Globus pallidus (tissue), 1 donor: Measurements from ENCODE around the gene PAX3.

Source experiments
- DNase-seq: peaks from one replicate; pipeline ENCODE4 v3.0.0-alpha.2; 2015; ENCODE audit warnings: low spot score

The PAX3 gene

DNA sequence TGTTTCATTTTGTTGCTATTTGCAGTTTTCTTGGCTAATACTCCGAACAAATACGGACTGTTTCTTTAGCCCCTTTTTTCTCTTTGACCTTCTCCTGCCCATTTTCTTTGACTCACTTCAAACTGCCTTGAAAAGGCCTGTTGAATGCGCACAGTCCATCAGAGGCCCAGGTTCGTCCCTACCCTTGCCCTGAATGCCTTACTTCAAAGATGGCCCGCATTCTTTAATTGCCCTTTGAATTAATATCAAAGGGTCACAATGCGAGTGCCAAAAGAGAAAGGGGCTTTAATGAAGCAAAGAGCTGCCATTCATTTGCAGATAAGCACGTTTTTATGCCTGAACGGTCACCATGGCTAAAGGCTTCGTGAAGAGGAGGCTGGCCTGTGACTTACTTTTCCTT, 29.7 kb downstream of the PAX3 start:
- no peak for DNase-seq

DNA sequence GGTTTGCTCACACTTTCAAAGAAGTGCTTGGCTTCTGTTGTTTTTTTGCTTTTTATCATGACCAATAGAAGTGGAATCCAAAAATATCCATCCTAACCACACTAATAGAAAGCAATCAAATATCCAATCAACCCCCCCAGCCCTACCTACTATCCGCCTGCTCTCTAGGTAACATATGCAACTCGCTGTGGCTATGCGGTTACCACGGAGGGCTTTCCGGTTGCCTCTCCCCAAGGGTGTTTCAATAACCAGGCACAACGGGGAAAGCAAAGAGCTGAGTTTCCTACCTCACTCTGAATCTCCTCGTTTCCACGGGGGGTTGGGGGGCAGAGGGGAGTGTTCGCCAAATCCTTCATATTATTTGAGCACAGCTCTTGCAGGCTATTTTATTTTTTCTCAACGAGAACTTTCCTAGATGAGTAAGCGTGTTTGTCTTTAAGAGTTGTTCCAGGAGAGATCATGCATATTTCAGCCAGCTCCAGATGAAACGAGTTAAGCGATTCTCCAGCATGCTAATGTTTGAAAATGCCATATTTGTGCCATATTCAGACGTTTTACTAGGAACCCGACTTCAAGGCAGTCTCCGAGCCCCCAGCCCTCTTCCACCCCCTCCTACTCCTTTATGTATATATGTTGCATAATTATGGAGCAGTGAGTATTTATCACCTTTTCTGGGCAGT, 30.3 kb downstream of the PAX3 start:
- DNase-seq: no peak

DNA sequence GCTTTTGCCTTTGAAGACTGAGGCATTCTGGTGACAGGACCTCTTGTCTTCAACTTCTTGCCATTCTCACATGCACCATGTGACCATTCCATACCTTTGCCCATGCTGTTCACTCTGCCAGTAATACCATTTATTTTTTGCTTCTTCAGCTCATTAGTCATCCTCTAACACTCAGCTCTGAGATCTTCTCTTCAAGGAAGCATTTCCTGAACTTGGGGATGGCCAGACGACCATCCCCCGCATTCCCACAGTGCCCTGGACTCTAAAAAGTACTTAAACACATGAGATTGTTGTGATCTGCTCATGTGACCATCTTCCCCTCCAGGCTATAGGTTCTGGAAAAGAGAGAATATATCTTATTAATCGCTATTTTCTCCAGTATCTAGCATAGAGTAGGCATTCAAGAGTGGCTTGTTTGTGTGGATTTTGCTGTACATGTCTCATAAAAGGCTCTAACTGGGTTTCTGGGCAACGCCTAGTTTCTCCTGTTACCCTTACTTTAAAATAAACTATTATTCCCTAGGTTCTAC, 33.9 kb downstream of the PAX3 start:
- DNase-seq: no peak

DNA sequence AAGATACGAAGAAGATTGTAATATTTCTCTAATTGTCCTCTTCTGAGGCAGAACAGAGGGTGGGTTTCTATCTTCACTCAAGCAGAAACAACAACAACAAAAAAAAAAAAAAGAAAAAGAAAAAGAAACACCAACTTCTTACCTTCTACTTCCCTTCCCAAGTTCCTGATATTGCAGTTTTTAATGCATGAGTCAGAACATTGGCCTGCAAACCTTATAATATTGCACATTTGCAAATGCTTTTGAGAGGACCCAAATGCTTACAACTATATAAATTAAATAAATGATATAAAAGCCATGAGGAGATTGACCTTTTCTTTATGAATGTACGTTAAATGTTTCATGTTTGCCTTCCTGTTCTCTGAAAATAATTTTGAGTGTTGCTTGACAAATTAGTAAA, 37.3 kb downstream of the PAX3 start:
- no peak for DNase-seq

DNA sequence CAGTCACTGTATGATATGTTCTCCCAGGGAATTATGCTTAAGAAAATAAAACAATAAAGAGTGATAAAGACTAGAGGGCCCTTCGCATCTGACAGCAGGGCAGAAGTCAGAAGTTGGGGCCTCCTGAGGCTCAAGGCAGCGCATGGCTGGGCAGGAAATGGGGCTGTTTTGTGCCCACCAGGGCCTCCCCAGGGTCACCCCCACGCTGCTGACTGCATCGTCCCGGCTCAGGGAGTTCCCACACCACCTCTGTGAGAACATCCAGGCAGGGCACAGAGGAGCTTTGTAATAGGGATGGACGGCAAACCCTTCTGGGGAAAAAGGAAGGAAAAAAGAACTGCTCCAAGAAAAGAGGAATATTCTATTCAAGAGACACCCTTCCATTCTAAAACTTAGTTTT, 41.2 kb downstream of the PAX3 start:
- DNase-seq: no peak

DNA sequence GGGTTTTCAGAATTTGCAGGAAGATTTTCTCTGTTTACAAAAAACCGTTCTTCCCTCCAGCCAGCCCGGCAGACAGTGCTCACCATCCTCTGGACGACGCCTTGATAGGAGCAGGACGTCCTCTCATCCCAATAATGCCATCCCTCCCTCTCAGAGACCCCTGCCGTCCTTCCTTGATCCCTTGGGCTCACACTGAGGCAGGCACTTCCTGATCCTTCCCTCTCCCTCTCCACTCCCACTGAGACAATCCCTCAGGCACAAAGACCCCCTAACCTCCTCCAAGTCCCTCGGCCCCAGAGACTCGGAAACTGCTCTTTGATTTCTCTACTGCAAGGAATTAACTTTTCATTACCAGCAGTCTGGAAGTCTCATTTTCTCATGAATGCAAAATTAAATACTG, 42.5 kb downstream of the PAX3 start:
- DNase-seq: no peak

DNA sequence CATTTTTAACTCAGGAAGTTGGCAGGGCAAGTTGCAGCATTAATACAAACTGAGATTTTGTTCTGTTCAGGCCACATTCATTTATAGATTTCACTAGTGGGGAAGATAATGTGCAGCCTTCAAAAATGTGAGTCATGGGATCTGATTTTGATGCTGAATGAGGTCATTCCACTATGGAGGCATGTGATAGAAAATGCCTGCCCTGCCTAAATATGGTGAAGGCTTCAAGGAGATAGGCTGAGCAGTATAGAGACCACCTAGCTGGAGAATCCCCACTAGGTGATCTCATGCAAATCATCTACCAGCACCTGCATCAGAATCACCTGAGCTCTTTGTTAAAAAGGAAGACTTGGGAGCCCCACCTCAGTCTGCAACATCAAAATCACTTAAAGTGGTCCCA, 43.7 kb downstream of the PAX3 start:
- no peak for DNase-seq

DNA sequence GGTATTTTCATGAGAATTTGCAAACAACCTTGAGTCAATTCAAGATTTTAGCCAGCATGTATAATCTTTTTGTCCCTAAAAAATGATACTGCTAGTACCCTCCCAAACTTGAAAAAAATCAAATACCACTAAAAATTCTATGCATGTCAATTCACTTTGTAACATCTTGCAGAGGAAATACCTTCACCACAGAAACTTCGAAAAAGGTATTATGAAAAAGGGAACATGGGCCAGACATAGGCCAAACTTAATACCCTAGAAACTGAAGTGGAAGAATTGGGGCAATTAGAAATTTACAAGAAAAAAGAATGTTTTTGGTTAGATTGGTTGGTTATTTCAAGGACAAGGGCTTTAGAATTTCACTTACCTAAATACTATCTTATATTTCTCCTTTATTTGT, 48.5 kb downstream of the PAX3 start:
- no peak for DNase-seq

DNA sequence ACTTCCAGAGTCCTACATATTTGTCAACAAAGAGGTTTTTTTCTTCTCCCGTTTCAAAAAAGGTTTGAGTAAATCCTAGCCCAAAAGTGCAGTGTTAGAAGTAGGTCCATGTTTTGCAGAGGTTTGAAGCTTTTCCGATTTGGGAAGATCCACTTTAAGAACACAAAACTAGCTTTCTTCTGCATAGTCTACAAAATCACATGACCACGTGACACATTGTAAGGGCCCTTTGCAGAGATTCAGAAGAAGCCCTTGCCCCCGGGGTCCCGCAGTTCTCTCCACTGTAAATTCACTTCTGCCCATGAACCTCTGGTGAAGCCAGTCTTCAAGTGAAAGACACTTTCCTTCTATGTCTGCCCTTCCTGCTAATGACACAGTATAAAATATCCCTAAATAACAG, 49.4 kb downstream of the PAX3 start:
- no peak for DNase-seq

DNA sequence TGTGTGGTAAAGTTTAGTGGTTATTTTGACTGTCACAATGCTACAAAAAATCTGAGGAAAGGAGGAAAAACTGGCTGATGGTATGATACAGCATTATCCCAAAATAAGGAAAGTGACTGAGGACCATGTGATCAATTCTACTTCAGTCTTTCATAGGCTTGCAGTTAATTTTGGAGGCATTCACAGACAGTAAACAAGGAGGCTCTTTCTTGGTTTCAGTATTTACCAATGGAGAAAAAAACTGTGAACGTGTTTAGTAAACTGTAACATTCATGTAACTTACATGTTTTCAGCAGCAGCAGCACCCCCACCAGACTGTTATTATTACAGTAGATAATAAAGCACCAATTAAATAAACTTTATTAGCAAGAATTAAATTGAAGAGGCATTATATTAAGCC, 50.0 kb downstream of the PAX3 start:
- no peak for DNase-seq

DNA sequence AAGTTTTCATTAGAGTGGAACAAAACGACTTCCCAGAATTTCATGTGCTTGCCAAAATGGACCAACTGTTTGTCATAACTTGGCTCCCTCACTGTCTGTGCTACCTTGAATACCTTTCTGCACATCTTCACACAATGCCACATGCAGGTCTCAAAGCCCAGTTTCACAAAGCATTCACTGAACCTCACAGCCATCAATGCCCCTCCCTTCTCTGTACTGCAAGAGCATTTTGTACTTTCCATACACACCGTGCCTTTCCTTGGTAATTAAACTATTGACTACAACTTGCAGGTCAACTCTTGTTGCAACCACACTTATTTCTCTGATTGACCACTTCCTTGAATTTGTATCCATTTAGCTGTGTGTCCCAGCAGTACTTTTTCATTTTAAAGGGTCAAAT, 50.5 kb downstream of the PAX3 start:
- no peak for DNase-seq

DNA sequence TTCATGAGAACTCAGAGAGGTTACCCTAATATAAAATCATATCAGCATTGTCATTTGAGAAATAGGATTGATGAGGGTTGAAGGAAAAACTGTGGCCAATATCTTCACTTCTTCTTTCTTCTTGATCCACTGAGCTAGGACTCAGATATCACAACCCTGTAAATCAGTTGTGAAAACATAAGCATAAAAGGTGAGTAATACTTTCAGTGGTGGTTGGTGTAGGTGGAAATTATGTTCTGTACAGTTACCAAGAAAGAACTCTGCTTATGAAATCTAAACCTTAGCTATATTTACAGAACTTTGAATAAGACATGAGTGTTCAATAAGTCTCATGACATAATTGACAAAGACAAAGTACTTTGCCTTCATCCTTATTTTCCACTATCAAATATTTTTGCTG, 56.3 kb downstream of the PAX3 start:
- no peak for DNase-seq

DNA sequence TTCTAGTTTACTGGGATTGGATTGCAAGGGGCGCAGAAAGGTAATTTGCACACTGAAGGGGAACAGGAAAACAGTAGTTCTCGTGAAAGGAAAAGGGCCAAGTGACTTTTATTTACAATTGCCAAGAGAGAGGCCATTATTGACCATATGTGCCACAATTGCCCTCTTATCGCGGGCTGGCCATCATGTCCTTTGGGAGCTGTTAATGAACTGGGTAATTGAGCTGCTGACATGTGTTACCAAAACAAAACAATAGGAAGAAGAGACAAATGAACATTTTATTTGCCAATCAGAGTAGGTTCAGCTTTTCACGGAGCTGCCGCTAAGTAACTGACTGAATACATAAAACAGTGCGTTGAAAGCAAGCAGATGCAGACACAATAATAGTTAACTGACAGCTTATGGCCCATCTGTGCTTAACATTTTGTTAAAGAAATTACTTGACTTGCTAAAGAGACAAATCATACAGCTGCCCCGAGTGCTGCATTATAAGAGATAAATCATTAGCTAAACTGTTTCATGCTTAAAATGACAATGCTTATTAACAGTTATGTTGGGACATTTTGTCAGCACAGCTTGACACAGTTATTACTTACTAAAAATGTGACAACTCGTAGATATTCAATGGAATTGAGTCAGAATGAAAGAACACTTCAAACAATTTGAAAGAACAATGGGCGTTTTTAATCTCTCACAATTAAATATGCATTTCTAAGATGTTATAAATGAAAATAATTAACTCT, 57.5 kb downstream of the PAX3 start:
- DNase-seq: no peak

DNA sequence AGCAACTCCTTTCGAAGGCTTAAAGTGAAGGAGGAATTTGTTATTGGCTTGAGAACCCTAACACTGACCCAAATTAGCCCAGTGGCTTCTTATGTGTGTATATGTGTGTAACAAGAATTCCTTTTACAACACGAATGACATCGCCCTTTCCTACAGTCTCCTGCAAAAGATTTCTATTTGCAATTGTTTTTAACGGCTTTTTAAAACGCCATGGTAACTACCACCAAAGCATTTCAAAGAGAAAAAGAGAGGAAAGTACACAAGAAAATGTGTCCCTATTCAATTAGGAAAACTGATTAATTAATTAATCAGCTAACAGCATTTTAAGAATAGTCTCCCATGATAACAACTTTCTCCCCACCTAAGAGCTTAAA, 58.1 kb downstream of the PAX3 start:
- DNase-seq: no peak

DNA sequence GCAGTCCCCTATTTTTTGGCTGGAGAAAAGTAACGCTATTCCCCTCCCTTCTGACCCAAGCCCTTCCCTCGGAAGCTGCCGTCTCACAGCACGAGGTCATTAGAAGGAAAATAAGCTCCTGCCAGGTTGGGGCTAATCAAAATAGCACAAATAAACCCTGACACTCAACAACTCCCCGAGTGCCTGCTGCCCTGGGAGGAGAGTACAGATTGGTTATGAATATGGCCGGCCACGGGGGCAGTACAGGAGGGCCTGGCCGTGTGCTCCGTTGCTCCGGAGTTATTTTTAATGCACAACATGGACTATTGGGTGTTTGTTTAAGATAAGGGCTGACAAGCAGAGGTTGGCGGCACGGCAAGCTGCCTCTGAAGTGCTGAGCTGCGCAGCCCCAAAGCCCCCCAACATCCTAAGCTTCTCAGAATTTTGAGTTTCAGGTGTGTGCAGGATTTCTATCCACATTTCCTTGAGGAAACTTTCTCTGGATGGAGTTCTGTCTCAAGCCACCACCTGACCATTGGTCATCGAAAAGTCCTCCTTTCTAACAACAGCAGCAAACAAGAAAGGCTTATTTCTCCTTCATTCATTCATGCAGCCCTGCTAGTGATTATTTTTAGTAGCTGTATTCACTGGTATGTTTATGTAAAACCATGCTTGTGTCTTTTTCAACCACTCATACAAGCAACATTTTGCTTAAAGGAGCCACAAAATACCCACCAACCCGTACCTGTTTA, 58.7 kb downstream of the PAX3 start:
- DNase-seq: no peak

DNA sequence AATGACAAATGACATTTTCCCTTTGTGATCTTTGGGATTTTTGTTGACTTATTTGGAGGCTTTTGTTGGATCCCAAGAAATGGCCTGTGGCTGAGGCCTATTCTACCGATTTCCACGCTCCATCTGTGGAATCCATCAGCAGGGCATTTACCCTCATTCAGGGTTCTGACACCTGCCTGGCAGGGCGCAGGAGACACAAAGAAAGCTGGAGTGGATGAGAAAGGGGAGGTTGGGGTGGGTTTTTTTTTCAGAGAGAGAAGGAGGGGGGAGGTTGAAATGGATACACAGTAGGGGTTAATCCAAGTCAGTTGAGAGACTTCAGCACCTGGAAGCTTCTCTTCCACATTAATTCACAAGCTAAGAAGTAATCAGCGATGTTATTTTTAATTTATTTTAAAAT, 59.7 kb downstream of the PAX3 start:
- no peak for DNase-seq

DNA sequence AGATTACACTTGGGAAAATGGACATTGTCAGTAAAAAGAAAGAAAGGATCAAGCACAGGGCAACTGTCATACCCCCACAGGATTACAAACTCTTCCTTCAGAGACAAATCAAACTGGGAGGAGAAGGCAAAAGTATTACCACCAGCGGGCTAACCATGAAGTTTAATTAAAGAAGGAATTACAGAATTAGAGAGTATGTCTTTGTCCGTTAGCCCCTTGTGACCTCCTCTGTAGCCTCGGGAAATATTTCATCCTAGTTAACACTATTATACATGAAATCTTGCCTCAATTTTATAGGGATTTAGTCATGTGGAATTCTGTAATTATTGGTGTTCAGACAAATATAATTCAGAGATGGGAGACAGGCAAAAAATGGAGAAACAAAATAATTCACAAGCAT, 60.7 kb downstream of the PAX3 start:
- no peak for DNase-seq

DNA sequence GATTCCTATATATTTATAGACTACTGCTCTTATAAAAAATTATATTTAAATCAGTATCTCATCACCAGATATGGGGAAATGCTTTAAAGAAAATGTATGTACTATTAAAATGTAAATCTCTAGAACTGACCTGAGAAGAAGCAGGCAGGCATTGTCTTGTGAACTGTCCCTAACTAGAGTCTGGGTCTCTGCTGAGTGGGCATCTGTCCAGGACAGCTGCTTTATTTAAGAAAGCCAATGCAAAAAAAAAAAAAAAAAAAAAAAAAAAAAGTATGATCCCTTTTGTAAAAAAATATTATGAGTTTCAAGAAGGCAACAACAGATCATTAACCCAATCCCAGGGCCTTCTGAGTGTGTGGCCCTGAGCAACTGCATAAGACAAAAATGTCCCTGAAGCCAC, 66.0 kb downstream of the PAX3 start:
- DNase-seq: no peak

DNA sequence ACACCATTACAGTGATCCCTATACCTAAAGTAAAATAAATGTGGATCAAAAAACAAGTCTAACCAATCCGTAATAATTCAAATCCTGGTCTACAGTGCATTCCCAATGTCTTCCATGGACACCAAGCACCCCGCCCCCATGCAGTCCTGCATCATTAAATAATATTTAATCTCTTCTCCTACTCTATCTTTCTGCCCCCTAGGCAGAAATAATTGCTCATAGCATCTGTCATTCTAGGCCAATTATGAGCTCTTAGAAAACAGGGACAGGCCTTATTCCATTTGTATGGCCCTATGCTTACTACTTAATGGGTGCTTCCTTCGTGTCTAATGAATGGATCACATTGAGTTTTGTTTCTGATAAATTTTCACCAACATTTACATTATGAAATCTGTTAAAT, 66.4 kb downstream of the PAX3 start:
- DNase-seq: no peak

DNA sequence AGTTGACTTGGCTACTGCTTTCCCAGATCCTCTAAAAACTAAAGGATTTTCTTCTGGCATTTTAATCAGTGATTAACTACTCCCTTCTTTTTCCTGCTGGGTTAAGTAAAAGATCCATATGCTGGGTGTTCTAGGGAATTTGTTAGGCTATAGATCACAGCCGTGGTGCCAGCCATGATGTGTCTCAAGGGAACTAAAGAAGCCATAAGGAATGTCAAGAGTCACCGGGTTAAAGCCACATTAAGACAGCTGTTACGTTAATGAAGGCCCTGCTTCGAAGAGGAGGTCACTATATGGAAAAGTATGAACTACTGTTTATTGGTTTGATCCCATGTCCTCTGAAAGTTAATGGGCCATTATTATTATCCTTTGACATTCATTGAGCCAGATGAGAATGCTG, 70.7 kb downstream of the PAX3 start:
- DNase-seq: no peak

DNA sequence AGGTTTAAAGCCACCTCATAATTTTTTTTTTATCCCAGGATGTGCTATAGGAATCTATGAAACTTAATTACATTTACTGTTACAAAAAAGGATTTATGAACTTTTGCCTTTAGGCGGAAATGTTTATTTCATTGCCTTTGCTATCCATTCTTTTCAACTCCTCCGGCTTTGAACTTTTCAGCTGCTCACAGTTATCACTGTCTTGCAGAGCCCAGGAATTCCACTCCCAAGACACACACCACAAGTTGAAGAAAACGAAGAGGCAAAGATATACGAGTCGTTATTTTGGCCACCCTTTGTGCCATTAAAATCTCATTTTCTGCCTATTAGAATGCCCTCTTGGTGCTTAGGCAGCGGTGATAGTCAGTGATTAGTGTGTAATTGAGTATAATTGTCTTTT, 80.0 kb downstream of the PAX3 start:
- DNase-seq: no peak

DNA sequence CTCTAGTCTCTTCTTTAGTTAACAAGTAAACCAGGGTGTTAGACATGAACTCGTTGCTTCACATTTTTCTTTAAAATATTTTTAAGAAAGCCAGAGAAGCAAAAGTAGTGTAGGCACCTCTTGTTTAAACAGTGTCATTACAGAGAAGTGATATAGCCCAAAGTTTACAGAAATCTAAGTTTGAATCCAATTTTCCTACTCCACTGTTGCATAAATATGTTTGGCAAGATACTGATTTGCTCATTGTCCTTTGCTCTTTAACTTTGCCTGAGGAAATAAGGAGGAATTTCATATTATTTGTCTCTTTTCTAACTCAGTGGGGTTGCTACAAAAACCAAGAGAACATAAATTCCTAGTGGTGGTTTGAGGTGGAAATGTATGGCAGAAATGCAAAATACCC, 81.1 kb downstream of the PAX3 start:
- no peak for DNase-seq

DNA sequence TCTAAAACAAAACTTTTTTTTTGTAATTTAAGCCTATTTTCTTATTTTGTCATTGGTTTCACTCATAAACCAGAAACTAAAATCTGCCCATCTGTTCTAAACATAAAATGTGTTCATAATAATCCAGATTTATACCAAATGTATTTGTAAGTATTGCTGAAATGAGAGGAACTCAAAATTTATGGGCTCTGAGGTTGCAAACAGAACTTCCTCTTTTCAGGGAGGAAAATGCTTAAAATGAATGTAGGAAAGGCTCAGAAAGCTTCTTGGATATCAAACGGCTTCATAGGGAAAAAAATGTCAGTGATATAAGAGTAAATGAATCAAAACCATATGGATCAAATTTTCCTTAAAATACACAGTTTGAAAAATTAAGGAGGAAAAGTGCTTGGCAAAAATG, 83.9 kb downstream of the PAX3 start:
- DNase-seq: no peak
